A673 (cell line): ENCODE data around the gene SNCAIP.

Experiments used
- CTCF ChIP-seq: fragments of 300-800, 200-600 bp; sonication (generic); conservative IDR thresholded peaks from 2 replicates; pipeline ENCODE4 v1.5.1; 2017; ENCODE audit warnings: low read depth, mild to moderate bottlenecking, antibody characterized with exemption, low read length, moderate library complexity, mixed read lengths
- EZH2 ChIP-seq: fragments of 200-600 bp; sonication (generic); IDR thresholded peaks from 2 replicates; pipeline ENCODE4 v1.6.1; 2017; ENCODE audit warnings: borderline replicate concordance, low read depth, mild to moderate bottlenecking, mixed read lengths, antibody characterized with exemption, low read length; ENCODE audit not compliant: poor library complexity, severe bottlenecking

- TF ChIP-seq CTCF (no peak), EZH2 (no peak)
Measured at GRCh38 chr5:122342256-122342655, 30.2 kb downstream of the SNCAIP start.
